Liver (tissue), 3 donors: Measurements from ENCODE around the gene MMP28.

ENCODE experiments used
- GABPA ChIP-seq, 2 donors: IDR thresholded peaks in 1 of 2; conservative IDR thresholded peaks in 1 of 2; 2 replicates each; pipeline ENCODE4 v1.6.1; 2016; ENCODE audit warnings: antibody characterized with exemption in 2 of 2, mild to moderate bottlenecking in 1 of 2, moderate library complexity in 1 of 2
- NR2F2 ChIP-seq: IDR thresholded peaks from 2 replicates; pipeline ENCODE4 v1.6.1; 2016; ENCODE audit warnings: antibody characterized with exemption
- RAD21 ChIP-seq, 2 donors: IDR thresholded peaks; 2 replicates each; pipeline ENCODE4 v1.6.1; 2016; ENCODE audit warnings: antibody characterized with exemption in 2 of 2, mild to moderate bottlenecking in 2 of 2
- RXRA ChIP-seq, 2 donors: IDR thresholded peaks; 2 replicates each; pipeline ENCODE4 v1.6.1; 2017 to 2018; ENCODE audit warnings: antibody characterized with exemption in 2 of 2, mild to moderate bottlenecking in 1 of 2
- SP1 ChIP-seq: IDR thresholded peaks from 2 replicates; pipeline ENCODE4 v1.6.1; 2018; ENCODE audit warnings: antibody characterized with exemption, mild to moderate bottlenecking
- TAF1 ChIP-seq: conservative IDR thresholded peaks from 2 replicates; pipeline ENCODE4 v1.6.1; 2016; ENCODE audit warnings: antibody characterized with exemption, mild to moderate bottlenecking
- YY1 ChIP-seq: IDR thresholded peaks from 2 replicates; pipeline ENCODE4 v1.6.1; 2016; ENCODE audit warnings: antibody characterized with exemption, mild to moderate bottlenecking
- TF ChIP-seq, protein P1 (sequence below): fragments of 150-350 bp; IDR thresholded peaks from 2 replicates; pipeline ENCODE4 v1.5.1; 2017; ENCODE audit warnings: improper control_type of control experiment, low read depth, low read length; ENCODE audit not compliant: missing input control
- TF ChIP-seq, protein P2 (sequence below): IDR thresholded peaks from 2 replicates; pipeline ENCODE4 v1.6.1; 2016; ENCODE audit warnings: antibody characterized with exemption, mild to moderate bottlenecking
- TF ChIP-seq, protein P3 (sequence below): IDR thresholded peaks from 2 replicates; pipeline ENCODE4 v1.6.1; 2016; ENCODE audit warnings: antibody characterized with exemption
- TF ChIP-seq, protein P4 (sequence below): IDR thresholded peaks from 2 replicates; pipeline ENCODE4 v1.6.1; 2016; ENCODE audit warnings: antibody characterized with exemption
- TF ChIP-seq, protein P5 (sequence below): IDR thresholded peaks from 2 replicates; pipeline ENCODE4 v1.6.1; 2016; ENCODE audit warnings: antibody characterized with exemption
- donor health status: healthy.
- donor health status: healthy.

DNA sequence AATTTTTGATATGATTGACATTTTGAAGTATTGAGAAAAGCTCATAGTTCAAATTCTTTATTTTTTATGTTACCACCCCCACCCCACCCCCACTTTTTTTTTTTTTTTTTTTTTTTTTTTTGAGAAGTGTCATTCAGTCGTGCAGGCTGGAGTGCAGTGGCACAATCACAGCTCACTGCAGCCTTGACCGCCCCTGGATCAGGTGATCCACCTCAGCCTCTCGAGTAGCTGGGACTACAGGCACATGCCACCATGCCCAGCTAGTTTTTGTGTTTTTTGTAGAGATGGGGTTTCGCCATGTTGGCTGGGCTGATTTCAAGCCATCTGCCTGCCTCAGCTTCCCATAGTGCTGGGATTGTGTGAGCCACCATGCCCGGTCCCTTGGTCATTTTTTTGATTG lies 21.3 kb upstream of the MMP28 start:
- TF ChIP-seq, protein P1, sequence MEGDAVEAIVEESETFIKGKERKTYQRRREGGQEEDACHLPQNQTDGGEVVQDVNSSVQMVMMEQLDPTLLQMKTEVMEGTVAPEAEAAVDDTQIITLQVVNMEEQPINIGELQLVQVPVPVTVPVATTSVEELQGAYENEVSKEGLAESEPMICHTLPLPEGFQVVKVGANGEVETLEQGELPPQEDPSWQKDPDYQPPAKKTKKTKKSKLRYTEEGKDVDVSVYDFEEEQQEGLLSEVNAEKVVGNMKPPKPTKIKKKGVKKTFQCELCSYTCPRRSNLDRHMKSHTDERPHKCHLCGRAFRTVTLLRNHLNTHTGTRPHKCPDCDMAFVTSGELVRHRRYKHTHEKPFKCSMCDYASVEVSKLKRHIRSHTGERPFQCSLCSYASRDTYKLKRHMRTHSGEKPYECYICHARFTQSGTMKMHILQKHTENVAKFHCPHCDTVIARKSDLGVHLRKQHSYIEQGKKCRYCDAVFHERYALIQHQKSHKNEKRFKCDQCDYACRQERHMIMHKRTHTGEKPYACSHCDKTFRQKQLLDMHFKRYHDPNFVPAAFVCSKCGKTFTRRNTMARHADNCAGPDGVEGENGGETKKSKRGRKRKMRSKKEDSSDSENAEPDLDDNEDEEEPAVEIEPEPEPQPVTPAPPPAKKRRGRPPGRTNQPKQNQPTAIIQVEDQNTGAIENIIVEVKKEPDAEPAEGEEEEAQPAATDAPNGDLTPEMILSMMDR, result no peak
- TF ChIP-seq YY1 (no peak), GABPA (IDR thresholded peaks at IDR 0.05 in 1 of 2, conservative IDR thresholded peaks at IDR 0.05 in 1 of 2) (no peak), TAF1 (no peak), RXRA (IDR thresholded peaks at IDR 0.05) (no peak), NR2F2 (no peak), SP1 (no peak), RAD21 (IDR thresholded peaks at IDR 0.05) (no peak)
- TF ChIP-seq, protein P2, sequence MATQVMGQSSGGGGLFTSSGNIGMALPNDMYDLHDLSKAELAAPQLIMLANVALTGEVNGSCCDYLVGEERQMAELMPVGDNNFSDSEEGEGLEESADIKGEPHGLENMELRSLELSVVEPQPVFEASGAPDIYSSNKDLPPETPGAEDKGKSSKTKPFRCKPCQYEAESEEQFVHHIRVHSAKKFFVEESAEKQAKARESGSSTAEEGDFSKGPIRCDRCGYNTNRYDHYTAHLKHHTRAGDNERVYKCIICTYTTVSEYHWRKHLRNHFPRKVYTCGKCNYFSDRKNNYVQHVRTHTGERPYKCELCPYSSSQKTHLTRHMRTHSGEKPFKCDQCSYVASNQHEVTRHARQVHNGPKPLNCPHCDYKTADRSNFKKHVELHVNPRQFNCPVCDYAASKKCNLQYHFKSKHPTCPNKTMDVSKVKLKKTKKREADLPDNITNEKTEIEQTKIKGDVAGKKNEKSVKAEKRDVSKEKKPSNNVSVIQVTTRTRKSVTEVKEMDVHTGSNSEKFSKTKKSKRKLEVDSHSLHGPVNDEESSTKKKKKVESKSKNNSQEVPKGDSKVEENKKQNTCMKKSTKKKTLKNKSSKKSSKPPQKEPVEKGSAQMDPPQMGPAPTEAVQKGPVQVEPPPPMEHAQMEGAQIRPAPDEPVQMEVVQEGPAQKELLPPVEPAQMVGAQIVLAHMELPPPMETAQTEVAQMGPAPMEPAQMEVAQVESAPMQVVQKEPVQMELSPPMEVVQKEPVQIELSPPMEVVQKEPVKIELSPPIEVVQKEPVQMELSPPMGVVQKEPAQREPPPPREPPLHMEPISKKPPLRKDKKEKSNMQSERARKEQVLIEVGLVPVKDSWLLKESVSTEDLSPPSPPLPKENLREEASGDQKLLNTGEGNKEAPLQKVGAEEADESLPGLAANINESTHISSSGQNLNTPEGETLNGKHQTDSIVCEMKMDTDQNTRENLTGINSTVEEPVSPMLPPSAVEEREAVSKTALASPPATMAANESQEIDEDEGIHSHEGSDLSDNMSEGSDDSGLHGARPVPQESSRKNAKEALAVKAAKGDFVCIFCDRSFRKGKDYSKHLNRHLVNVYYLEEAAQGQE, result no peak
- TF ChIP-seq, protein P3, sequence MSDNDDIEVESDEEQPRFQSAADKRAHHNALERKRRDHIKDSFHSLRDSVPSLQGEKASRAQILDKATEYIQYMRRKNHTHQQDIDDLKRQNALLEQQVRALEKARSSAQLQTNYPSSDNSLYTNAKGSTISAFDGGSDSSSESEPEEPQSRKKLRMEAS, result no peak
- TF ChIP-seq, protein P4, sequence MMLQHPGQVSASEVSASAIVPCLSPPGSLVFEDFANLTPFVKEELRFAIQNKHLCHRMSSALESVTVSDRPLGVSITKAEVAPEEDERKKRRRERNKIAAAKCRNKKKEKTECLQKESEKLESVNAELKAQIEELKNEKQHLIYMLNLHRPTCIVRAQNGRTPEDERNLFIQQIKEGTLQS, result no peak
- TF ChIP-seq, protein P5, sequence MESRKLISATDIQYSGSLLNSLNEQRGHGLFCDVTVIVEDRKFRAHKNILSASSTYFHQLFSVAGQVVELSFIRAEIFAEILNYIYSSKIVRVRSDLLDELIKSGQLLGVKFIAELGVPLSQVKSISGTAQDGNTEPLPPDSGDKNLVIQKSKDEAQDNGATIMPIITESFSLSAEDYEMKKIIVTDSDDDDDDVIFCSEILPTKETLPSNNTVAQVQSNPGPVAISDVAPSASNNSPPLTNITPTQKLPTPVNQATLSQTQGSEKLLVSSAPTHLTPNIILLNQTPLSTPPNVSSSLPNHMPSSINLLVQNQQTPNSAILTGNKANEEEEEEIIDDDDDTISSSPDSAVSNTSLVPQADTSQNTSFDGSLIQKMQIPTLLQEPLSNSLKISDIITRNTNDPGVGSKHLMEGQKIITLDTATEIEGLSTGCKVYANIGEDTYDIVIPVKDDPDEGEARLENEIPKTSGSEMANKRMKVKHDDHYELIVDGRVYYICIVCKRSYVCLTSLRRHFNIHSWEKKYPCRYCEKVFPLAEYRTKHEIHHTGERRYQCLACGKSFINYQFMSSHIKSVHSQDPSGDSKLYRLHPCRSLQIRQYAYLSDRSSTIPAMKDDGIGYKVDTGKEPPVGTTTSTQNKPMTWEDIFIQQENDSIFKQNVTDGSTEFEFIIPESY, result no peak
